ENCODE measurements around the gene FBXL2. TPM values are rescaled to one million over a fixed set of nuclear protein-coding genes. Genes with fewer than 3 reads are reported as not detected.

The FBXL2 gene
- total and polyA plus RNA-seq, 2 of the 4 experiments (the other 2 are of a cell fraction) = 15.8 to 21.0 TPM

DNA sequence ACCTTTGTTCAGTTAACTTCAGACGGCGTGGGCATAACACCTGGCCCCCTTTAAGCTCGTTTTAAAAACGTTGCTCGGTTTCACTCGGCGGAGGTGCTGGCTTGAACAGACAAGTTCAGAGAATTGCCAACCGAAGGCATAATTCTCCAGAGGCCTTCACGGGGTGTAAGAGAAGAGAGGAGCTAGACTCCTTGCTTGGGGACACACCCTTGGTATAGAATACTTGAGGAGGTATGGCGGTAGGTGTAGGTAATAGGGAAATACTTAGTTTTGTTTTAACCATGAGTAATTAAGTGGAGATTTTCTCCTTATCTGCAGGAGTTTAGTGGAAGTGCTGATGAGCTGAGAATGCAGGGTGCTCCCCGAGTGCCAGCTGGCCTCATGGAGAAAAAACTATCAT lies 921 bp downstream of the FBXL2 start:
- Histone ChIP-seq H3K36me3 (ENCODE audit: control insufficient read depth, insufficient read depth, low read length) (no peaks in the 10 kb centered on the region), H2AK9ac (replicated peaks; ENCODE audit: low read depth, low read length, poor library complexity) (peak overlapping the region; percentile 51), H2BK5ac (ENCODE audit: low read depth, low read length, poor library complexity, severe bottlenecking) (peak overlapping the region; percentile 20), H4K5ac (ENCODE audit: low read depth, low read length) (peak overlapping the region; percentile 64; the same call in 1 of the 2 replicates), H2AFZ (replicated peaks; ENCODE audit: low read length, poor library complexity) (peak overlapping the region; percentile 71), H3K4me3 (ENCODE audit: insufficient read depth, low read depth, low read length) (peak overlapping the region; percentile 74), H3K27me3 (ENCODE audit: control insufficient read depth, insufficient read depth, low read length) (no peaks in the 10 kb centered on the region), H2BK15ac (ENCODE audit: low read depth, low read length) (no peak overlapping the region), H2AK5ac (ENCODE audit: low read depth, low read length) (no peak overlapping the region), H3K56ac (ENCODE audit: extremely low read depth, insufficient read depth, low read length) (no peak overlapping the region; the same call in 1 of the 2 replicates), H3K23ac (ENCODE audit: low read depth, low read length) (peak overlapping the region; percentile 67; the same call in 1 of the 2 replicates), H3K4me1 (ENCODE audit: control insufficient read depth, insufficient read depth, low read length) (peaks cover 2% of the 10 kb centered on the region; the same call in 1 of the 2 replicates), H3K4me2 (ENCODE audit: low read depth, low read length) (peak overlapping the region; percentile 99), H4K8ac (ENCODE audit: low read depth in 2 of 2, low read length in 2 of 2) (peak overlapping the region; percentile 45 to 47; a peak in 3 of 4 replicates), H3K27ac (ENCODE audit: insufficient read depth, low read length) (no peak overlapping the region), H3K9me1 (ENCODE audit: insufficient read depth, low read length) (no peaks in the 10 kb centered on the region), H3K9ac (ENCODE audit: low read depth, low read length) (peak overlapping the region; percentile 40), H4K20me1 (ENCODE audit: insufficient read depth, low read length) (no peaks in the 10 kb centered on the region), H2BK120ac (ENCODE audit: low read depth, low read length) (no peak overlapping the region), H3K9me3 (ENCODE audit: control insufficient read depth, insufficient read depth, low read length) (no peaks in the 10 kb centered on the region), H4K91ac (ENCODE audit: insufficient read depth, low read depth, low read length) (no peak overlapping the region), H2BK20ac (ENCODE audit: low read depth, low read length) (no peak overlapping the region), H3K14ac (replicated peaks; ENCODE audit: low read depth, low read length) (peak overlapping the region; percentile 84), H3K18ac (ENCODE audit: low read depth, low read length) (peak overlapping the region; percentile 26; the same call in 1 of the 2 replicates), H3K79me1 (ENCODE audit: low read depth in 1 of 2, low read length in 2 of 2) (peaks cover 6 to 7% of the 10 kb centered on the region in 2 experiments; a peak in 3 of 4 replicates), H3K4ac (ENCODE audit: low read depth, low read length) (peak overlapping the region; percentile 50; the same call in 1 of the 2 replicates)
- intact Hi-C loops (cut with micrococcal nuclease) = loop anchor here (5.0 kb wide), 1 partner anchor 84 kb away; no protein-coding TSS in a partner anchor
- CTCF ChIA-PET = no interaction called here
- DNase-seq = no peak
- TF ChIP-seq POLR2A (IDR thresholded peaks at IDR 0.05; ENCODE audit: low read depth, low read length) (no peak), CTCF (conservative IDR thresholded peaks at IDR 0.05; ENCODE audit: low read depth, low read length) (no peak), RFX5 (IDR thresholded peaks at IDR 0.05; ENCODE audit: low read depth, low read length) (no peak), MAZ (IDR thresholded peaks at IDR 0.05; ENCODE audit: borderline replicate concordance, low read depth, low read length) (no peak), BHLHE40 (IDR thresholded peaks at IDR 0.05; ENCODE audit: low read depth, low read length) (no peak), RAD21 (IDR thresholded peaks at IDR 0.05; ENCODE audit: low read length) (no peak), NFE2L2 (IDR thresholded peaks at IDR 0.05; ENCODE audit: low read depth, low read length) (no peak), RCOR1 (IDR thresholded peaks at IDR 0.05; ENCODE audit: insufficient replicate concordance, low read length) (no peak), CHD1 (IDR thresholded peaks at IDR 0.05; ENCODE audit: low read depth, low read length) (no peak), MAFK (IDR thresholded peaks at IDR 0.05; ENCODE audit: low read depth, low read length) (no peak), CEBPB (IDR thresholded peaks at IDR 0.05; ENCODE audit: low read depth, low read length) (no peak), FOS (IDR thresholded peaks at IDR 0.05; ENCODE audit: low read depth, low read length) (no peak), USF2 (IDR thresholded peaks at IDR 0.05; ENCODE audit: low read depth, low read length) (no peak), SMC3 (IDR thresholded peaks at IDR 0.05; ENCODE audit: low read depth, low read length) (no peak), MXI1 (IDR thresholded peaks at IDR 0.05; ENCODE audit: borderline replicate concordance, low read depth, low read length) (no peak)
- TF ChIP-seq, protein P1, sequence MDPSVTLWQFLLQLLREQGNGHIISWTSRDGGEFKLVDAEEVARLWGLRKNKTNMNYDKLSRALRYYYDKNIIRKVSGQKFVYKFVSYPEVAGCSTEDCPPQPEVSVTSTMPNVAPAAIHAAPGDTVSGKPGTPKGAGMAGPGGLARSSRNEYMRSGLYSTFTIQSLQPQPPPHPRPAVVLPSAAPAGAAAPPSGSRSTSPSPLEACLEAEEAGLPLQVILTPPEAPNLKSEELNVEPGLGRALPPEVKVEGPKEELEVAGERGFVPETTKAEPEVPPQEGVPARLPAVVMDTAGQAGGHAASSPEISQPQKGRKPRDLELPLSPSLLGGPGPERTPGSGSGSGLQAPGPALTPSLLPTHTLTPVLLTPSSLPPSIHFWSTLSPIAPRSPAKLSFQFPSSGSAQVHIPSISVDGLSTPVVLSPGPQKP (IDR thresholded peaks at IDR 0.05; ENCODE audit: borderline replicate concordance, low read depth, low read length) = no peak
- no TSS peak for BruUV-seq (replicated peaks)
- ATAC-seq (ENCODE audit: low read depth) = no peak
- in situ Hi-C loops (cut with MboI; ENCODE audit: low sequenced_read_pairs) = no loop called here
- POLR2A ChIA-PET (ENCODE audit: unreplicated experiment) = interaction anchor here (0.6 kb wide), 1 partner anchor 14 kb away, joined by 3 read pairs; no protein-coding TSS in a partner anchor
- dilution Hi-C loops (cut with HindIII; ENCODE audit: low sequenced_read_pairs, unreplicated experiment) = no loop called here
- WGBS, 2 experiments (ENCODE audit: extremely low coverage in 2 of 2, insufficient read length in 1 of 2) = 8% methylated on average over 6 of the region's 11 CpGs; no CpG with 5 or more reads in 1 of the 2 experiments
